Neural crest cell (in vitro differentiated cells): ENCODE data around the gene NUB1. TPM values are rescaled to one million over a fixed set of nuclear protein-coding genes. Genes with fewer than 3 reads are reported as not detected.
"Not testable (repeated sequence)": the region's sequence is repeated elsewhere in the genome, so short reads cannot be mapped to it uniquely, and the experiment has no call there.

Experiments used
- DNase-seq: peaks from one replicate; pipeline ENCODE4 v3.0.0; 2021; ENCODE audit warnings: low read depth, mixed read lengths, low spot score
- H3K27ac Mint-ChIP-seq: one replicate; pipeline ENCODE4 v1.8.0; 2021; ENCODE audit warnings: mild to moderate bottlenecking, mixed read lengths; ENCODE audit not compliant: unreplicated experiment
- H3K27me3 Mint-ChIP-seq: 2 replicates; pipeline ENCODE4 v1.8.0; 2021; ENCODE audit warnings: low read depth, mild to moderate bottlenecking, mixed read lengths
- H3K36me3 Mint-ChIP-seq: 2 replicates; pipeline ENCODE4 v1.8.0; 2021; ENCODE audit warnings: low read depth, mild to moderate bottlenecking, mixed read lengths
- H3K4me1 Mint-ChIP-seq: 2 replicates; pipeline ENCODE4 v1.8.0; 2021; ENCODE audit warnings: mixed read lengths
- H3K4me3 Mint-ChIP-seq: one replicate; pipeline ENCODE4 v1.8.0; 2021; ENCODE audit warnings: mild to moderate bottlenecking, mixed read lengths
- H3K9me3 Mint-ChIP-seq: 2 replicates; pipeline ENCODE4 v1.8.0; 2021; ENCODE audit warnings: mixed read lengths
- CTCF ChIP-seq: fragments of 200-600 bp; sonication (generic); conservative IDR thresholded peaks from 2 replicates; pipeline ENCODE4 v1.5.0; 2021; ENCODE audit warnings: antibody characterized with exemption, mild to moderate bottlenecking
- total RNA-seq: library from RNA; stranded (reverse); gene quantifications from 2 replicates; pipeline ENCODE4 v1.2.1, GENCODE V29; 2021

Gene NUB1
- total RNA-seq, 1 donor from 2014 or later = 32.6 TPM

- Mint-ChIP-seq H3K27ac (no peak overlapping the region), H3K9me3 (peaks cover 3% of the 10 kb centered on the region), H3K4me1 (peaks cover 11% of the 10 kb centered on the region), H3K27me3 (peaks cover 49% of the 10 kb centered on the region), H3K36me3 (no peaks in the 10 kb centered on the region), H3K4me3 (no peak overlapping the region)
- TF ChIP-seq CTCF = no peak
- no peak for DNase-seq
Observed at GRCh38 chr7:151299940-151300645, 41.5 kb upstream of the NUB1 start.

DNA sequence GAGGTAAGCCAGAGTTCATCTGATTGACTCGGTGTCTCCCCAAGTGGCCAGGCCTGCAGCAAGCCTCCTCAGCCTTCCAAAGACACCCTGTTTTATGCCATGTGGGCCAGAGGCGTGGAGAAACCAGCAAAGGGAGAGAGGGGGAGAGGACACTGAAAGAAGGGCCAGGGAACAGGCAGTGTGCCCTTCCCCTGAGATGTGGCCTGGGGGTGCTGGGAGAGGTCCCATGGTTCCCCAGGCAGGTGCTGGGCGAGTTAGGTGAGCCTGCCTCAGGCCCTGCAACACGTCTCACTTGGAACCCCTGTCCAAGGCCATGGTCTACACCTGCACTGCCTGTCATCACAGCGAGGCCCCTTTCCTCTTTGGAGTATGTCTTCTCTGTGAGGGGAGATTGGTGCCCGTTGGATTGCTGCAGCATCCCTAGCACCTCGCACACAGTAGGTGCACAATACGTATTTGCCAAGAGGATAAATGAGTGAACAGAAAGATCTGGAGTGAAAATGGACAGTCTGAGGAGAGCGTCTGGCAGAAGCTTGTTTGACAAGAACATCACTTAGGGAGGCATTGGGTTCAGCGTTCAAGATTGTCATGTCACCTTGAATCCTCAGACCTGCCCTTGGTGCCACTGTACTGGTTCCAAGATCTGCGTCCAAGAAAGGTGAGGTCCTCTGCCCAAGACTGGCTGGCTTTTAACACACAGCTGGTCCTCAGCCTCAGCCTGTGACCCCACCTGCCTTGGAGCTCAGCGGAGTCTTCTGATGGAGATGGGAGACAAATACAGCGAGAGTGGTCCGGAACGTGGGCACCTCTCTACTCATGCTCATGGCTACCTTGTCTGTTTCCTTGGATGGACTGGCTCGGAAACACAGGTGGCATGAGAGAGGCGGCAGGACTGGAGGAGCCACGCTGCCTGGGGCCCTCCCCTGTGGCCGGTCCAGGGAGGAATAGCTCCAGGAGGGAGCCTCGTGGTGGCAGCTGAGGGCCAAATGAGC lies 39.8 kb upstream of the NUB1 start:
- H3K4me1 Mint-ChIP-seq = peaks cover 15% of the 10 kb centered on the region
- H3K27me3 Mint-ChIP-seq = peaks cover 43% of the 10 kb centered on the region
- DNase-seq = no peak
- no peak overlapping the region for H3K4me3 Mint-ChIP-seq
- peaks cover 3% of the 10 kb centered on the region for H3K9me3 Mint-ChIP-seq
- H3K36me3 Mint-ChIP-seq = no peaks in the 10 kb centered on the region
- H3K27ac Mint-ChIP-seq = no peak overlapping the region
- TF ChIP-seq CTCF = no peak

DNA sequence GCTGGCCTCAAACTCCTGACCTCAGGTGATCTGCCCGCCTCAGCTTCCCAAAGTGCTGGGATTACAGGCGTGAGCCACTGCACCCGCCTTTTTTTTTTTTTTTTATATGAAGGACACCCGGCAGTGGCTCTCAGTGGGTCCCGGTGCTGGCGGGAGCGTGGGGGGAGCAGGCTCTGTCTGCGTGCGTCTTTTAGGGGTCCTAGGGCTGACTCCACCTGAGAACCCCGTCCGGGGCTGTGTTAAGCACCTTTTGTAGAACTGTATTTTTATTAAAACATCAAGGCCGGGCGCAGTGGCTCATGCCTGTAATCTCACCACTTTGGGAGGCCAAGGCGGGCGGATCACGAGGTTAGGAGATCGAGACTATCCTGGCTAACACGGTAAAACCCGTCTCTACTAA lies 37.4 kb upstream of the NUB1 start:
- H3K4me3 Mint-ChIP-seq, H3K36me3 Mint-ChIP-seq, DNase-seq, H3K27ac Mint-ChIP-seq, H3K9me3 Mint-ChIP-seq: not testable (repeated sequence)
- peaks cover 20% of the 10 kb centered on the region for H3K4me1 Mint-ChIP-seq
- peaks cover 38% of the 10 kb centered on the region for H3K27me3 Mint-ChIP-seq

- no peak for DNase-seq
- H3K4me3 Mint-ChIP-seq = peak overlapping the region; percentile 76
- H3K9me3 Mint-ChIP-seq = no peaks in the 10 kb centered on the region
- peaks cover 20% of the 10 kb centered on the region for H3K4me1 Mint-ChIP-seq
- H3K27me3 Mint-ChIP-seq = peaks cover 33% of the 10 kb centered on the region
- no peaks in the 10 kb centered on the region for H3K36me3 Mint-ChIP-seq
- H3K27ac Mint-ChIP-seq = peak overlapping the region; percentile 86
- no peak for TF ChIP-seq CTCF
Observed at GRCh38 chr7:151304856-151305255, 36.8 kb upstream of the NUB1 start.

DNA sequence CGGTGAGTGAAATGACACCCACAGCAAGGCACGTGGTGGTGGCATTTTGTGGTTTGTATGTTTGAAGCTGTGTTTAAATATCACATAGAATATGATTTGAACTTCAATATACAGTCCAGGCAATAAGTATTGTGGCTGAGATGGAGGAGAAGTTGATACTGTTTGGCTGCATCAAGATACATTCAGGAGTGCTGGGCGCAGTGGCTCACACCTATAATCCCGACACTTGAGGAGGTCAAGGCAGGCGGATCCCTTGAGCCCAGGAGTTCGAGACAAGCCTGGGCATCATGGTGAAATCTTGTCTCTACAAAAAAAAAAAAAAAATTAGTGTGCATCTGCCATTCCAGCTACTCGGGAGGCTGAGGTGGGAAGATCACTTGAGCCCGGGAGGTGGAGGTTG lies 35.2 kb upstream of the NUB1 start:
- Mint-ChIP-seq H3K27ac (no peak overlapping the region), H3K36me3 (no peaks in the 10 kb centered on the region), H3K4me1 (peaks cover 20% of the 10 kb centered on the region), H3K4me3 (no peak overlapping the region), H3K27me3 (peaks cover 27% of the 10 kb centered on the region), H3K9me3 (no peaks in the 10 kb centered on the region)
- no peak for DNase-seq
- no peak for TF ChIP-seq CTCF
